GM18951 (cell line): ENCODE data around the gene PLA2G6.
"Not testable (repeated sequence)": the region's sequence is repeated elsewhere in the genome, so short reads cannot be mapped to it uniquely, and the experiment has no call there.

ENCODE experiments used
- POLR2A ChIP-seq: IDR thresholded peaks from 4 replicates; pipeline ENCODE4 v1.6.1; 2011; ENCODE audit warnings: mild to moderate bottlenecking; ENCODE audit not compliant: insufficient read length, insufficient read depth; ENCODE audit errors: extremely low read depth
- in situ Hi-C: fragments of 300-500 bp; cut with MboI; formaldehyde crosslinking; loops from one replicate; pipeline ENCODE4 v1.12.0; 2022; ENCODE audit warnings: low sequenced_read_pairs, mixed read lengths, inconsistent platforms; ENCODE audit not compliant: unreplicated experiment

Gene PLA2G6

GRCh38 chr22:38191055-38191454 lies 9.4 kb upstream of the PLA2G6 start:
- no peak for TF ChIP-seq POLR2A
- in situ Hi-C loops: no loop called here

- in situ Hi-C loops: no loop called here
- TF ChIP-seq POLR2A: no peak
Observed at GRCh38 chr22:38190581-38190980, 9.0 kb upstream of the PLA2G6 start.

- in situ Hi-C loops: no loop called here
- TF ChIP-seq POLR2A: no peak
Observed at GRCh38 chr22:38189104-38189503, 7.5 kb upstream of the PLA2G6 start.

GRCh38 chr22:38187413-38188212 lies 6.0 kb upstream of the PLA2G6 start:
- in situ Hi-C loops: no loop called here
- TF ChIP-seq POLR2A: no peak

GRCh38 chr22:38186429-38186828 lies 4.8 kb upstream of the PLA2G6 start:
- in situ Hi-C loops: no loop called here
- TF ChIP-seq POLR2A: no peak

GRCh38 chr22:38184788-38185187 lies 3.2 kb upstream of the PLA2G6 start:
- in situ Hi-C loops: no loop called here
- no peak for TF ChIP-seq POLR2A

- in situ Hi-C loops: no loop called here
- TF ChIP-seq POLR2A: no peak
Observed at GRCh38 chr22:38180841-38181452, 683 bp downstream of the PLA2G6 start.

- in situ Hi-C loops: not testable (repeated sequence)
Observed at GRCh38 chr22:38178605-38178937, 3.1 kb downstream of the PLA2G6 start.

GRCh38 chr22:38177926-38178604 lies 3.6 kb downstream of the PLA2G6 start:
- in situ Hi-C loops: no loop called here
- TF ChIP-seq POLR2A: no peak

- in situ Hi-C loops: not testable (repeated sequence)
Observed at GRCh38 chr22:38177571-38177925, 4.1 kb downstream of the PLA2G6 start.

- TF ChIP-seq POLR2A: no peak
- in situ Hi-C loops: no loop called here
Observed at GRCh38 chr22:38177044-38177443, 4.6 kb downstream of the PLA2G6 start.

GRCh38 chr22:38176170-38176741 lies 5.4 kb downstream of the PLA2G6 start:
- in situ Hi-C loops: no loop called here
- no peak for TF ChIP-seq POLR2A

- in situ Hi-C loops: no loop called here
- no peak for TF ChIP-seq POLR2A
Observed at GRCh38 chr22:38175206-38176118, 6.2 kb downstream of the PLA2G6 start.

- in situ Hi-C loops: no loop called here
- TF ChIP-seq POLR2A: no peak
Observed at GRCh38 chr22:38174626-38175025, 7.0 kb downstream of the PLA2G6 start.
